ENCODE data around the gene PIAS4.

GRCh38 chr19:3981736-3982681 lies 25.5 kb upstream of the PIAS4 start:
- TF ChIP-seq, protein P1, sequence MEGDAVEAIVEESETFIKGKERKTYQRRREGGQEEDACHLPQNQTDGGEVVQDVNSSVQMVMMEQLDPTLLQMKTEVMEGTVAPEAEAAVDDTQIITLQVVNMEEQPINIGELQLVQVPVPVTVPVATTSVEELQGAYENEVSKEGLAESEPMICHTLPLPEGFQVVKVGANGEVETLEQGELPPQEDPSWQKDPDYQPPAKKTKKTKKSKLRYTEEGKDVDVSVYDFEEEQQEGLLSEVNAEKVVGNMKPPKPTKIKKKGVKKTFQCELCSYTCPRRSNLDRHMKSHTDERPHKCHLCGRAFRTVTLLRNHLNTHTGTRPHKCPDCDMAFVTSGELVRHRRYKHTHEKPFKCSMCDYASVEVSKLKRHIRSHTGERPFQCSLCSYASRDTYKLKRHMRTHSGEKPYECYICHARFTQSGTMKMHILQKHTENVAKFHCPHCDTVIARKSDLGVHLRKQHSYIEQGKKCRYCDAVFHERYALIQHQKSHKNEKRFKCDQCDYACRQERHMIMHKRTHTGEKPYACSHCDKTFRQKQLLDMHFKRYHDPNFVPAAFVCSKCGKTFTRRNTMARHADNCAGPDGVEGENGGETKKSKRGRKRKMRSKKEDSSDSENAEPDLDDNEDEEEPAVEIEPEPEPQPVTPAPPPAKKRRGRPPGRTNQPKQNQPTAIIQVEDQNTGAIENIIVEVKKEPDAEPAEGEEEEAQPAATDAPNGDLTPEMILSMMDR (IDR thresholded peaks at IDR 0.05; ENCODE audit: insufficient read depth, low read depth, low read length) = no peak
- TF ChIP-seq EZH2 (IDR thresholded peaks at IDR 0.05; ENCODE audit: insufficient read depth, low read length) = no peak

All from astrocyte (in vitro differentiated cells and primary cell).